GM12873 (cell line): ENCODE measurements around the gene ENOX2.

Experiments used
- CTCF ChIP-seq: IDR thresholded peaks from 2 replicates; pipeline ENCODE4 v1.5.1; 2012; ENCODE audit warnings: low read depth, mild to moderate bottlenecking, moderate library complexity, low read length, control low read depth; ENCODE audit not compliant: insufficient read depth; ENCODE audit errors: missing control alignments

Gene ENOX2

GRCh38 chrX:130786030-130786429 is 117.0 kb downstream of the ENOX2 start:
- TF ChIP-seq CTCF: no peak

GRCh38 chrX:130778773-130779172 is 124.2 kb downstream of the ENOX2 start:
- TF ChIP-seq CTCF: no peak

GRCh38 chrX:130775849-130776248 is 127.2 kb downstream of the ENOX2 start:
- no peak for TF ChIP-seq CTCF

GRCh38 chrX:130772776-130773143 is 130.2 kb downstream of the ENOX2 start:
- no peak for TF ChIP-seq CTCF

GRCh38 chrX:130772105-130772775 is 130.8 kb downstream of the ENOX2 start:
- no peak for TF ChIP-seq CTCF

GRCh38 chrX:130771648-130772047 is 131.4 kb downstream of the ENOX2 start:
- TF ChIP-seq CTCF: no peak

GRCh38 chrX:130771230-130771629 is 131.8 kb downstream of the ENOX2 start:
- TF ChIP-seq CTCF: no peak

GRCh38 chrX:130770615-130771014 is 132.4 kb downstream of the ENOX2 start:
- TF ChIP-seq CTCF: no peak
